GM18526 (cell line): ENCODE results near the gene RNF44.

Experiments
- POLR2A ChIP-seq: IDR thresholded peaks from 3 replicates; pipeline ENCODE4 v1.6.1; 2011; ENCODE audit not compliant: insufficient read length; ENCODE audit errors: extremely low read depth

The RNF44 gene

GRCh38 chr5:176536902-176537553 lies at the start of gene RNF44:
RNF44 (minus strand) TSS chr5:176537402; CDS start chr5:176532472, 4,930 bp downstream.
- TF ChIP-seq POLR2A, result peak; percentile 52

GRCh38 chr5:176583076-176583475 lies 45.9 kb upstream of the RNF44 start:
- no peak for TF ChIP-seq POLR2A

DNA sequence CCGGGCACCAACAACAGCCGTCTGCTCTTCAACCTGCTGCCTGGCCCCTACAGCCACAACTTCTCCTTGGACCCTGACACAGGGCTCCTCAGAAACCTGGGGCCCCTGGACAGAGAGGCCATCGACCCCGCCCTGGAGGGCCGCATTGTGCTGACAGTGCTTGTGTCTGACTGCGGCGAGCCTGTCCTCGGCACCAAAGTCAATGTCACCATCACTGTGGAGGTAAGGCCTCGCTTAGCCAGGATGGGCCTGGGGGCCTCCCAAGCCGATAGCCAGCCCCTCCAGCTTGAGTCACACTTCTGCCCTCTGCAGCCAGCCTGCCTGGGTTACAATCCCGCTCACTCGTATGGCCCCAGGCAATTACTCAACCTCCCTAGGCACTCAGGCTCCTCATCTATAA lies 44.2 kb upstream of the RNF44 start:
- TF ChIP-seq POLR2A, result no peak

GRCh38 chr5:176579323-176579722 lies 42.1 kb upstream of the RNF44 start:
- no peak for TF ChIP-seq POLR2A

- TF ChIP-seq POLR2A, result no peak
These were observed 41.2 kb upstream of the RNF44 start for GRCh38 chr5:176578391-176578808.

GRCh38 chr5:176577312-176578176 lies 40.3 kb upstream of the RNF44 start:
- TF ChIP-seq POLR2A, result no peak

GRCh38 chr5:176575488-176576422 lies 38.6 kb upstream of the RNF44 start:
- no peak for TF ChIP-seq POLR2A

DNA sequence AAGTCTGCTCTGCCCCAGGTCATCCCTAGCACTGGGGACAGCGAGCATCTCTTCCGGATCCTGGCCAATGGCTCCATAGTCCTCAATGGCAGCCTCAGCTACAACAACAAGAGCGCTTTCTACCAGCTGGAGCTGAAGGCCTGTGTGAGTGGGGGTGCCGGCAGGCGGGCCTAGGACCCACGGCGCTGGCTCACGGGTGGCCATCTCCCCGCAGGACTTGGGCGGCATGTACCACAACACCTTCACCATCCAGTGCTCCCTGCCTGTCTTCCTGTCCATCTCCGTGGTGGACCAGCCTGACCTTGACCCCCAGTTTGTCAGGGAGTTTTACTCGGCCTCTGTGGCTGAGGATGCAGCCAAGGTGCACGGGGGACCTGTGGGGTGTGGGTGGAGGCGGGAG lies 37.9 kb upstream of the RNF44 start:
- no peak for TF ChIP-seq POLR2A

- TF ChIP-seq POLR2A, result no peak
These were observed 37.0 kb upstream of the RNF44 start for GRCh38 chr5:176574297-176574591.

GRCh38 chr5:176573564-176574296 lies 36.5 kb upstream of the RNF44 start:
- TF ChIP-seq POLR2A, result no peak

- TF ChIP-seq POLR2A, result no peak
These were observed 32.8 kb upstream of the RNF44 start for GRCh38 chr5:176570044-176570443.

GRCh38 chr5:176568657-176569056 lies 31.5 kb upstream of the RNF44 start:
- no peak for TF ChIP-seq POLR2A

GRCh38 chr5:176565760-176566288 lies 28.6 kb upstream of the RNF44 start:
- TF ChIP-seq POLR2A, result no peak

DNA sequence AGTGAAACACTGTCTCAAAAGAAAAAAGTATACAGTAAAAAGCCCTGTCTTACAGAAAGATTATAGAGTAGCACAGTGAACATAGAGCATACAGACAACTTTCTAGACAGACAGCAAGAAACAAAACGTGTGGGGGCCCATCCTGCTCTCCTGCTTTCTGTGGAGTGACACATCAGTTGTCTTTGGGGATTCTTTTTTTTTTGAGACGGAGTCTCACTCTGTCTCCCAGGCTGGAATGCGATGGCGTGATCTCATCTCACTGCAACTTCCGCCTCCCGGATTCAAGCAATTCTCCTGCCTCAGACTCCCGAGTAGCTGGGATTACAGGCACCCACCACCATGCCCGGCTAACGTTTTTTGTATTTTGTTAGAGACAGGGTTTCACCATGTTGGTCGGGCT lies 26.8 kb upstream of the RNF44 start:
- TF ChIP-seq POLR2A, result no peak

DNA sequence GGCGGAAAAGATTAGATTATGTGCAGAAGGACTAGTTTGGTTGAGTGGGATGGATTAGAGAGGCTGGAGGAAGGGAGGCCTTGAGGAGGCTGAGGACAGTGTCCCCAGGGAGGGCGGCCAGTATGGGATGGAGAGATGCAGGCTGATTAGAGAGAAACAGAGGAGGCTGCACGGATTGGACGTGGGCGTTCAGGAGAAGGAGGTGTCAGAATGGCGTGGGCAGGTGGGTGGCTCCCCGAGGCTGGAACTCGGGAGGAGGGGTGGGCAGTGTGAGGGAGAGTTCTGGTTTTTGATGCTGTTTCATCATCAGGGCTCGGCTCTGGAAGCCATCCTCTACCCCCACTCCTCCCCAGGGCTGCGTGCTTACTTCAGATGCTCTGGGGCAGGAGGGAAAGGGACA lies 25.0 kb upstream of the RNF44 start:
- no peak for TF ChIP-seq POLR2A
